Hepatic stellate cell (primary cell): Measurements from ENCODE around the gene RHBDF1.
"Not testable (repeated sequence)": the region's sequence is repeated elsewhere in the genome, so short reads cannot be mapped to it uniquely, and the experiment has no call there.

Experiments used
- DNase-seq: peaks from one replicate; pipeline ENCODE4 v3.0.0; 2011; ENCODE audit warnings: low spot score

The RHBDF1 gene

DNA sequence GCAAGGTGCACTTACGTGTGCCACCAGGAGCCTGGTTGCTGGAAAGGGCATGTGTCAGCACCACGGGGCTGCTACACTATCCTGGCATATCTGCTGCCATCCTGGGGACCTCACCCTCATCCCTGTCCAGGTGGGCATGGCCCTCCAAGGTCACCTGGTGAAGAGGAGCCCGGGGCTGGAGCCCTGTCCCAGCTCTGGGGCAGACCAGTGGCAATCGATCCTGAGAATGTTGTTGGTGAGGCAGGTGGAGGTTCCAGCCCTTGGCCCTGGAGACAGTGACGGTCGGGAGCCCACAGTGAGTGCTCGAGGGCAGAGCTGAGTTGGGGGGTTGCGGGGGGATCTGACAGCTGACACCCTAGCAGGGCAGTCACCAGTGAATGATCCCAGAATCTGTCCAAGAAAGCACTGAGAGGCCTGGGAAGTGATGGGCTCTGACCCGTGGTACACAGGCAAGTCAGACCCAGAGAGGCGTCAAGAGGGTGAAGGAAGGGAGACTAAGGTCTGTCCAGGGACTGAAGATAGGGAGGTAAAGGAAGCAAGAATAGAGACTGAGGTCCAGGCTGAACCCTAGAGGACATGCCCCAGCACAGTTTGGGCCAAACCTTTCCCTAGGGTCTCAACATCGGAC is 36.6 kb downstream of the RHBDF1 start:
- no peak for DNase-seq

DNA sequence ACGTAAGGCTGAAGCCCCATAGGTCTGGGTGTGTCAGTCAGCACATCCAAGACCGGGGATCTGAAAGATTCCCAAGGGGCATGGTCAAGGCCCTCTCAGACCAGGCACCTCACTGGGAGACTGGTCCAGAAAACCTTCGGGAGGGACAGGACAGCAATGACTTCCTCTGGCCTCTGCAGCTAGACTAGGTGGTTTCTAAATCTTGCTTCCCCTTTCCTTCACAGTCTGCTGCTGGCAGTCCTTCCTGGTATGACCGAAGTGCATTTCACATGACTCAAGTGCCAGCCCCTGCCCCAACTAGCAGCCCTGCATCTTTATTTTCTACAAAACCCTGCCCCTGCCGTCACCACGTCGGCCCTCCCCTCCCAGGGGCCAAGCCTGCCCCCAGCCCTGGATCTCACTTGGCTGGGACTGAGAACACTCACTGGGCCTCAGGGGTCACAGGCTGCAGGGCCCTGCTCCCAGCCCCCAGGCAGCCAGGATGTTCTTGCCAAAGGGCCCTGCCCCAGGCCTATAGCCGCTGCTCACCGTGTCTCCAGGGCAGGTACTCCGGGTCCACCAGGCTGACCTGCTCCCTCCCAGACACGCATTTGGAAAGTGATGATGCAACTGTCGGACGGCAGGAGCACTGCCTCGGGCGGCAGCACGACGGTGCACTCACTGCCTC is 37.3 kb downstream of the RHBDF1 start:
- DNase-seq, result no peak

DNA sequence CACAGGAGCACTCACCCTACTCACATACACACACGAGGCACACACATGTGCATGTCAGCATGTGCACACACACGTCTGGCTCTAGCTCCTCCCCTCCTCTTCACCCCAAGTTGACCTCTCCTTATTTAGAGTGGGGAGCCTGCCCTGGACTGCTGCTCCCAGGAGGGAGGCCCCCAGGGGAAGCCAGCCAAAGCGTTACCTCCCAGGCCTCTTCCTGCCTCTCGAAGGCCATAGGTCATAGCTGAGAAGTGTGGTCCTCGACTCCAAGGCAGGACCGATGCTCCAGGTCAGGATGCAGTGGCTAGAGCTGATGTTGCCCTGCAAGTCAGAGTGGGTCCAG is 37.8 kb downstream of the RHBDF1 start:
- DNase-seq, result no peak

DNA sequence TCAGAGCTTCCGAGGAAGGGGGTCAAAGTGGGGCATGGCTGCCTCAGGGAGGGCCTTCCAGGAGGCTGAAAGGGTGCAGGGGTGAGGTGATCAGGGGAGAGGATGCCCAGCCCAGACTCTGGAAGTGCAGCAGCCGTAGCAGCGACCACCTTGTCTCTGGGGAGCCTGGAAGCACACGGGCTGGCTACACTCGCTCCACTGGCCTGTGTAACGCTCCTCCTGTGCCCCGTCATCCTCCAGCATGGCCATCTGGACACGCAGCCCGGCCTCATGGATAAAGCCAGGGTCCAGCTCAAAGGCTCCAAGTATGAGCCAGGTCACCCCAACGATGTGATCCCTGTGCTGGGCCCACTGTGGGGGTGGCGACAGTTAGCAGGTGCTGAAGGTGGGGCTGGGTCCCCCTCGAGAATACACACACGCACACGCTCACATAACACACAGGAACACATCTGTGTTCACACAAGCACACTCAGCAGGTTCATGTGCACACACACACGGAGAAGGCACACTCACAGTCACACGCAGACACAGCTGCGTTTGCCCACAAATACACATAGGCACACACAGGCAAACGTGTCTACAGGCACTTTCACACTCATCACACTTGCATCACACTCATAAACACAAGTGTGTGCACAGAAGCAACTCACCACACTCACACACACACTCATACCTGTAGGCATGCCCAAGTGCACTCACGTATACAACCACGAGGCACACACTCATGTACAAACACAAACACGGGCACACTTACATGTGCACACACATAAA is 38.4 kb downstream of the RHBDF1 start:
- no peak for DNase-seq

DNA sequence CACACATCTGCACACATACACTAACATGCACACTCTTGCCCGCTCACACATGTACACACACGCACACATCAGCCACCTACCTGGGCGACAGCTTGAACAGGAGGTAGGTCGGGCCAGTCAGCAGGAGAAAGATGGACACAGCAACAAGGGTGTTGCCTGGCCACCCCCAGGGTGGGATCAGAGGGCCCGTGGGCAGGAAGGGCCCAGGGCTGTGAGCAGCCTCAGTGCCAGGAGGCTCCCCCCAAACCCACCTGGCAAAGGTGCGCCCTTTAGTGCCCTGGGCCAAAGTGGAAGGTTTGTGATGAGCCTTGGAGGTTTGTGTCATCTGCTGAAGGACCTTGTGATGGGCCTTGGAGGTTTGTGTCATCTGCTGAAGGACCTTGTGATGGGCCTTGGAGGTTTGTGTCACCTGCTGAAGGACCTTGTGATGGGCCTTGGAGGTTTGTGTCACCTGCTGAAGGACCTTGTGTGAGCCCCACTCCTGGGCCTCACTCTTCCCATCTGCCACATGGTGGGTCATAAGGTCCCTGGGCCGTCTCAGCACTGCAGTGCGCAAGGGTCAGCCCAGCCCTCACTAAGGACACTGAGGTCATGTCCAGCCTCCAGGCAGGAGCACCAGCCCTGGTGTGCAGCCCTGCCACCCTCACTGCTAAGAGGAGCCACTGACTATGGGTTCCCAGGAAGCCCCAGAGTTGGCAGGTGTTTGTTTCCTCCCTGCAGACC is 39.1 kb downstream of the RHBDF1 start:
- DNase-seq, result not testable (repeated sequence)

GRCh38 chr16:30627-31026 is 41.8 kb downstream of the RHBDF1 start:
- not testable (repeated sequence) for DNase-seq

DNA sequence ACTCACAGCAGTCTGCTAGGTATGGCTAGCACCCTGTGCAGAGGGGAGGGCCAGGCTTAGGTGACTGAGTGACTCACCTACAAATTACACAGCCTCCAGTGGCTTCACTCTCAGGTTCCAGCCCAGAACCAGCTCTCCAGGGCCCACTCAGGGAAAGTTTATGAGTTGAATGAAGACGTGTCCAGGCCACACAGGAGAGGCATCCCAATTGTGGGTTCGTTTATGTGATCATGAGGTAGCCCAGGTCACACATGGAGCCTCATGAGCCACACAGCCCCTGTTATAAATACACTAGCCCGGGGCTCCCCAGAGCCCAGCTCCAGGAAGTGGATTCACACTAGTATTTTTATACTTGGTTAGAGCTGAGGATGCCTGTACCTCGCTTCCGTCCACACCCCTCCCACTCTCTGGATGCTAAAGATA is 46.5 kb downstream of the RHBDF1 start:
- DNase-seq, result not testable (repeated sequence)

GRCh38 chr16:24151-24550 is 48.3 kb downstream of the RHBDF1 start:
- not testable (repeated sequence) for DNase-seq

DNA sequence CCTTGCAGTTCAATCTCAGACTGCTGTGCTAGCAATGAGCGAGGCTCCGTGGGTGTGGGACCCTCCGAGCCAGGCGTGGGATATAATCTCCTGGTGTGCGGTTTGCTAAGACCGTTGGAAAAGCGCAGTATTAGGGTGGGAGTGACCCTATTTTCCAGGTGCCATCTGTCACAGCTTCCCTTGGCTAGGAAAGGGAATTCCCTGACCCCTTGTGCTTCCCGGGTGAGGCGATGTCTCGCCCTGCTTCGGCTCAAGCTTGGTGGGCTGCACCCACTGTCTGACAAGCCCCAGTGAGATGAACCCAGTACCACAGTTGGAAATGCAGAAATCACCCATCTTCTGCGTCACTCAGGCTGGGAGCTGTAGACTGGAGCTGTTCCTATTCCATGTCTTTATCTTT is 51.5 kb downstream of the RHBDF1 start:
- not testable (repeated sequence) for DNase-seq

DNA sequence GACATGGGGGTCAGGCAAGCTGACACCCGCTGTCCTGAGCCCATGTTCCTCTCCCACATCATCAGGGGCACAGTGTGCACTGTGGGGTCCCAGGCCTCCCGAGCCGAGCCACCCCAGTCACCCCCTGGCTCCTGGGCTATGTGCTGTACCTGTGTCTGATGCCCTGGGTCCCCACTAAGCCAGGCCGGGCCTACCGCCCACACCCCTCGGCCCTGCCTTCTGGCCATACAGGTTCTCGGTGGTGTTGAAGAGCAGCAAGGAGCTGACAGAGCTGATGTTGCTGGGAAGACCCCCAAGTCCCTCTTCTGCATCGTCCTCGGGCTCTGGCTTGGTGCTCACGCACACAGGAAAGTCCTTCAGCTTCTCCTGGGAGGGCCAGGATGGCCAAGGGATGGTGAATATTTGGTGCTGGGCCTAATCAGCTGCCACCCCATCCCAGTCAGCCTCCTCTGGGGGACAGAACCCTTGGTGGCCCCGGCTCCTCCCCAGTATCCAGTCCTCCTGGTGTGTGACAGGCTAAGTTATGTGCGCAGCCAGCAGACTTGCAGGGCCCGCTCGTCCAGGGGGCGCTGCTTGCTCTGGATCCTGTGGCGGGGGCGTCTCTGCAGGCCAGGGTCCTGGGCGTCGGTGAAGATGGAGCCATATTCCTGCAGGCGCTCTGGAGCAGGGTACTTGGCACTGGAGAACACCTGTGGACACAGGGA is 55.2 kb downstream of the RHBDF1 start:
- DNase-seq, result not testable (repeated sequence)

DNA sequence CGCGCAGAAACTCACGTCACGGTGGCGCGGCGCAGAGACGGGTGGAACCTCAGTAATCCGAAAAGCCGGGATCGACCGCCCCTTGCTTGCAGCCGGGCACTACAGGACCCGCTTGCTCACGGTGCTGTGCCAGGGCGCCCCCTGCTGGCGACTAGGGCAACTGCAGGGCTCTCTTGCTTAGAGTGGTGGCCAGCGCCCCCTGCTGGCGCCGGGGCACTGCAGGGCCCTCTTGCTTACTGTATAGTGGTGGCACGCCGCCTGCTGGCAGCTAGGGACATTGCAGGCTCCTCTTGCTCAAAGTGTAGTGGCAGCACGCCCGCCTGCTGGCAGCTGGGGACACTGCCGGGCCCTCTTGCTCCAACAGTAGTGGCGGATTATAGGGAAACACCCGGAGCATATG is 61.7 kb downstream of the RHBDF1 start:
- DNase-seq, result not testable (repeated sequence)

- DNase-seq, result no peak
Measured at GRCh38 chr16:9903-10665, 62.3 kb downstream of the RHBDF1 start.
